Suprapubic skin (tissue), 4 donors: Measurements from ENCODE around the gene ZNF791.

Experiments
- POLR2A ChIP-seq, 2 donors: fragments of 450-650 bp; IDR thresholded peaks; one replicate each; pipeline ENCODE4 v1.6.1; 2017; ENCODE audit warnings: antibody characterized with exemption in 2 of 2, mild to moderate bottlenecking in 2 of 2, moderate library complexity in 2 of 2
- POLR2AphosphoS5 ChIP-seq, 3 donors: sonication (generic); formaldehyde crosslinking; IDR thresholded peaks; one replicate each; pipeline ENCODE4 v1.6.1; 2017; ENCODE audit warnings: antibody characterized with exemption in 3 of 3
- TF ChIP-seq, protein P1 (sequence below), 2 donors: fragments of 200-600 bp in 1 of 2; fragments of 450-650 bp in 1 of 2; sonication (generic) in 1 of 2; IDR thresholded peaks; one replicate each; pipeline ENCODE4 v1.5.1; 2016 to 2019; ENCODE audit warnings: antibody characterized with exemption in 2 of 2, mild to moderate bottlenecking in 1 of 2, moderate library complexity in 1 of 2

DNA sequence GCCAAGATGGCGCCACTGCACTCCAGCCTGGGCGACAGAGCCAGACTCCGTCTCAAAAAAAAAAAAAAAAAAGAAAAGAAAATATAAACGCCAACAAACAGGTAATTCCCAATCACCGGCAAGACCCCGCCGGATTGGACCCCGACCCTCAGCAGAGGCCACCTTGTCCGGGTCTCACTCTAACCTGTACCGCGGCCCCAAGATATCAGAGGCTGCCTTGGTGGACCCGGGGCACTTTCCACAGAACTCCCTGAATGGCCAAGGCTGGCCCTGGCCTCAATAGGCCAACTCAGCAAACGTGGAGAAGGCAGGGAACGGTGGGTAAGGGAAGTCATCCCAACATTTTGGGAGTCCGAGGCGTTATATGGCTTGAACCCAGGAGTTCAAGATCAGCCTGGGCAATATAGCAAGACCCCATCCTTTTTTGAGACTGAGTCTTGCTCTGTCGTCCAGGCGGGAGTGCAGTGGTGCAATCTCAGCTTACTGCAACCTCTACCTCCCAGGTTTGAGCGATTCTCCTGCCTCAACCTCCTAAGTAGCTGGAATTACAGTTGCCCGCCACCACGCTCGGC is 28.0 kb downstream of the ZNF791 start:
- TF ChIP-seq, protein P1, sequence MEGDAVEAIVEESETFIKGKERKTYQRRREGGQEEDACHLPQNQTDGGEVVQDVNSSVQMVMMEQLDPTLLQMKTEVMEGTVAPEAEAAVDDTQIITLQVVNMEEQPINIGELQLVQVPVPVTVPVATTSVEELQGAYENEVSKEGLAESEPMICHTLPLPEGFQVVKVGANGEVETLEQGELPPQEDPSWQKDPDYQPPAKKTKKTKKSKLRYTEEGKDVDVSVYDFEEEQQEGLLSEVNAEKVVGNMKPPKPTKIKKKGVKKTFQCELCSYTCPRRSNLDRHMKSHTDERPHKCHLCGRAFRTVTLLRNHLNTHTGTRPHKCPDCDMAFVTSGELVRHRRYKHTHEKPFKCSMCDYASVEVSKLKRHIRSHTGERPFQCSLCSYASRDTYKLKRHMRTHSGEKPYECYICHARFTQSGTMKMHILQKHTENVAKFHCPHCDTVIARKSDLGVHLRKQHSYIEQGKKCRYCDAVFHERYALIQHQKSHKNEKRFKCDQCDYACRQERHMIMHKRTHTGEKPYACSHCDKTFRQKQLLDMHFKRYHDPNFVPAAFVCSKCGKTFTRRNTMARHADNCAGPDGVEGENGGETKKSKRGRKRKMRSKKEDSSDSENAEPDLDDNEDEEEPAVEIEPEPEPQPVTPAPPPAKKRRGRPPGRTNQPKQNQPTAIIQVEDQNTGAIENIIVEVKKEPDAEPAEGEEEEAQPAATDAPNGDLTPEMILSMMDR (IDR thresholded peaks at IDR 0.05): no peak
- no peak for TF ChIP-seq POLR2AphosphoS5 (IDR thresholded peaks at IDR 0.05)
- TF ChIP-seq POLR2A (IDR thresholded peaks at IDR 0.05): no peak
